K562 (cell line): ENCODE data around the gene RUNDC3A. TPM values are rescaled to one million over a fixed set of nuclear protein-coding genes. Genes with fewer than 3 reads are reported as not detected.

ENCODE experiments used
- ATAC-seq: fragments of 200-7000 bp; cut with Tn5 transposase; 3 replicates; pipeline ENCODE4 v1.9.1; 2020; ENCODE audit warnings: moderate library complexity
- BruUV-seq: library from RNA; stranded (reverse); fragments of 400-500 nt; replicated peaks from 2 replicates; lab custom pipeline; 2021; lab: Mats Ljungman, UMichigan
- CTCF ChIA-PET: fragments of 300-600 bp; formaldehyde crosslinking; extraction: SDS; loops from one replicate; lab custom pipeline; 2021; ENCODE audit warnings: low intra/inter-chr PET ratio; lab: Yijun Ruan, JAX
- POLR2A ChIA-PET: fragments of 300-600, 350-650 bp; sonication (Branson Sonifier 250); formaldehyde crosslinking; extraction: SDS; loops from one replicate; lab custom pipeline; 2021; ENCODE audit warnings: antibody characterized with exemption, inconsistent platforms; lab: Yijun Ruan, JAX
- DNase-seq, 4 experiments: peaks; one replicate each; pipeline versions ENCODE4 v3.0.0 to v3.0.0-alpha.2; 2011 to 2018; ENCODE audit warnings: low spot score in 3 of 4, mixed read lengths in 3 of 4; ENCODE audit errors: extremely low read depth in 1 of 4
- FAIRE-seq: peaks from 2 replicates; lab custom pipeline; 2011; peaks lifted over from hg19 to GRCh38; lab: Jason Lieb, UNC
- H2AFZ ChIP-seq: 2 replicates; pipeline ENCODE4 v1.6.0; 2011; ENCODE audit warnings: low read depth, low read length, control low read depth, inconsistent platforms
- H3K27ac ChIP-seq: fragments of 200-600 bp; 3 replicates; pipeline ENCODE4 v1.8.0; 2011; ENCODE audit warnings: low read depth, mild to moderate bottlenecking, control low read depth, inconsistent platforms, low read length, moderate library complexity, mixed read lengths; ENCODE audit errors: extremely low read depth
- H3K27me3 ChIP-seq, 2 experiments: fragments of 300-600 bp in 1 of 2; 2 replicates in 1 of 2; 3 replicates in 1 of 2; pipeline versions ENCODE4 v1.6.0 to v1.8.0; 2011; ENCODE audit warnings: inconsistent platforms in 2 of 2, low read length in 2 of 2, mild to moderate bottlenecking in 1 of 2, mixed read lengths in 1 of 2, moderate library complexity in 1 of 2; ENCODE audit not compliant: control insufficient read depth in 2 of 2, insufficient read depth in 2 of 2
- H3K36me3 ChIP-seq: fragments of 300-600 bp; 3 replicates; pipeline ENCODE4 v1.8.0; 2011; ENCODE audit warnings: mild to moderate bottlenecking, low read length, inconsistent platforms; ENCODE audit not compliant: control insufficient read depth, insufficient read depth
- H3K4me1 ChIP-seq, 2 experiments: fragments of 200-600 bp in 1 of 2; replicated peaks in 1 of 2; 2 replicates in 1 of 2; 3 replicates in 1 of 2; pipeline versions ENCODE4 v1.5.1 to v1.8.0; 2011; ENCODE audit warnings: inconsistent platforms in 2 of 2, low read length in 2 of 2, mild to moderate bottlenecking in 1 of 2, mixed read lengths in 1 of 2, moderate library complexity in 1 of 2; ENCODE audit not compliant: control insufficient read depth in 2 of 2, insufficient read depth in 2 of 2
- H3K4me2 ChIP-seq: 2 replicates; pipeline ENCODE4 v1.6.1; 2011; ENCODE audit warnings: low read length, control low read depth, inconsistent platforms, mixed read lengths; ENCODE audit not compliant: insufficient read depth
- H3K4me3 ChIP-seq: fragments of 200-600 bp; sonication (generic), shearing (Covaris generic); 2 replicates; pipeline ENCODE4 v1.5.1; 2016; ENCODE audit warnings: control low read depth, inconsistent platforms
- H3K79me2 ChIP-seq: fragments of 200-600 bp; 3 replicates; pipeline ENCODE4 v1.8.0; 2011; ENCODE audit warnings: low read length, inconsistent platforms; ENCODE audit not compliant: control insufficient read depth, insufficient read depth
- H3K9ac ChIP-seq, 2 experiments: 2 replicates each; pipeline versions ENCODE4 v1.6.0 to v1.6.1; 2011; ENCODE audit warnings: low read depth in 2 of 2, low read length in 2 of 2, control low read depth in 1 of 2, inconsistent platforms in 1 of 2, mild to moderate bottlenecking in 1 of 2, mixed read lengths in 1 of 2; ENCODE audit not compliant: insufficient read depth in 1 of 2
- H3K9me1 ChIP-seq: one replicate; pipeline ENCODE4 v1.6.0; 2011; ENCODE audit warnings: inconsistent platforms, mild to moderate bottlenecking, low read length, moderate library complexity; ENCODE audit not compliant: control insufficient read depth, insufficient read depth
- H3K9me3 ChIP-seq: replicated peaks from 2 replicates; pipeline ENCODE4 v1.5.1; 2011; ENCODE audit warnings: low read depth, low read length, inconsistent platforms; ENCODE audit not compliant: control insufficient read depth, insufficient read depth
- H4K20me1 ChIP-seq: replicated peaks from 2 replicates; pipeline ENCODE4 v1.6.1; 2011; ENCODE audit warnings: low read length, inconsistent platforms, mixed read lengths; ENCODE audit not compliant: control insufficient read depth, insufficient read depth
- ARHGAP35 ChIP-seq: fragments of 450-650 bp; IDR thresholded peaks from 2 replicates; pipeline ENCODE4 v1.6.1; 2018; ENCODE audit not compliant: partially characterized antibody
- ARID2 ChIP-seq: fragments of 450-650 bp; IDR thresholded peaks from 2 replicates; pipeline ENCODE4 v1.6.1; 2017; ENCODE audit warnings: antibody characterized with exemption, mild to moderate bottlenecking
- FOXP4 ChIP-seq: sonication (generic); formaldehyde crosslinking; IDR thresholded peaks from 2 replicates; pipeline ENCODE4 v1.8.0; 2022; ENCODE audit warnings: mild to moderate bottlenecking, missing genetic modification reagents, borderline replicate concordance
- HLTF ChIP-seq: fragments of 450-650 bp; IDR thresholded peaks from 2 replicates; pipeline ENCODE4 v1.6.1; 2016
- HNRNPH1 ChIP-seq: fragments of 200-400 bp; formaldehyde crosslinking; optimal IDR thresholded peaks from 2 replicates; pipeline ENCODE3; 2017; ENCODE audit warnings: low read depth, mild to moderate bottlenecking, low read length, moderate library complexity
- LARP7 ChIP-seq: fragments of 450-650 bp; IDR thresholded peaks from 2 replicates; pipeline ENCODE4 v1.6.1; 2016
- MEIS2 ChIP-seq: fragments of 450-650 bp; IDR thresholded peaks from 2 replicates; pipeline ENCODE4 v1.6.1; 2014; ENCODE audit warnings: mild to moderate bottlenecking; ENCODE audit not compliant: partially characterized antibody
- MLLT1 ChIP-seq, 2 experiments: fragments of 450-650 bp; IDR thresholded peaks; 2 replicates each; pipeline ENCODE4 v1.6.1; 2016
- XRCC5 ChIP-seq: fragments of 200-400 bp; formaldehyde crosslinking; IDR thresholded peaks from 2 replicates; pipeline ENCODE4 v1.6.1; 2017; ENCODE audit warnings: low read depth, mild to moderate bottlenecking, low read length
- ZBTB2 ChIP-seq: fragments of 450-650 bp; IDR thresholded peaks from 2 replicates; pipeline ENCODE4 v1.6.1; 2016; ENCODE audit warnings: antibody characterized with exemption
- ZBTB7A ChIP-seq: IDR thresholded peaks from 2 replicates; pipeline ENCODE4 v1.6.1; 2011; ENCODE audit warnings: low read depth, mild to moderate bottlenecking, low read length, moderate library complexity, borderline replicate concordance; ENCODE audit not compliant: control insufficient read depth
- WGBS: fragments of 100-300 bp; shearing (Covaris generic); methylation state at CpG from one replicate; pipeline ENCODE4 v1.1.6; 2016; ENCODE audit warnings: low coverage, mixed read lengths; ENCODE audit not compliant: insufficient coverage; ENCODE audit errors: missing lambda C conversion rate; 5-methylcytosine and 5-hydroxymethylcytosine counted together
- in situ Hi-C: fragments of 300-500 bp; cut with MboI; formaldehyde crosslinking; loops from 4 replicates; pipeline ENCODE4 v1.15.0; 2018; ENCODE audit warnings: inconsistent platforms, mixed read lengths
- intact Hi-C: fragments of 100-400 bp; cut with micrococcal nuclease; formaldehyde crosslinking; loops from 2 replicates; pipeline ENCODE4 v1.14.2; 2022
- polyA plus RNA-seq, 8 experiments: library from polyadenylated mRNA; depleted of rRNA in 4 of 8; stranded (reverse) in 5 of 8; unstranded in 3 of 8; fragments of >200 nt; fragmentation: Nextera tagmentation in 2 of 8; fragmentation: Illumina TruSeq in 1 of 8; extraction: Ambion mirVana in 2 of 8; extraction: Trizol in 1 of 8; gene quantifications; 2 replicates each; pipeline versions ENCODE4 v1.2.1 to v1.2.3, GENCODE V29; 2011 to 2014; ENCODE audit warnings: inconsistent platforms in 1 of 8, missing spikeins in 1 of 8
- total RNA-seq, 7 experiments: library from RNA; depleted of rRNA in 6 of 7; stranded (reverse); fragments of >200 nt in 6 of 7; fragmentation: Illumina TruSeq in 2 of 7; extraction: Trizol in 2 of 7; gene quantifications; 2 replicates each; pipeline versions ENCODE4 v1.2.1 to v1.2.3, GENCODE V29; 2011 to 2021; ENCODE audit warnings: low replicate concordance in 1 of 7

The RUNDC3A gene
- total and polyA plus RNA-seq, 9 of the 15 experiments (the other 6 are each of a cell fraction or from before 2014, with no cell fraction given) = not detected

GRCh38 chr17:44287651-44288050 lies 20.8 kb upstream of the RUNDC3A start:
- Histone ChIP-seq H3K4me1 (peaks cover 43 to 51% of the 10 kb centered on the region in 2 experiments), H2AFZ (peak overlapping the region; percentile 89)
- WGBS = 53% methylated on average over 8 of the region's 8 CpGs
- intact Hi-C loops = loop anchor here (1.0 to 2.0 kb wide), 2 partner anchors 21 to 37 kb away; partner anchors contain the start of gene SLC25A39
- ATAC-seq = peak; percentile 32
- POLR2A ChIA-PET = interaction anchor here (0.6 to 1.9 kb wide), 13 partner anchors 8 to 245 kb away, joined by 3 to 9 read pairs (median 5); partner anchors contain the start of gene UBTF
- TF ChIP-seq LARP7 (0 out of 2 replicates have a peak, but pooled peaks have one; percentile 47), FOXP4 (CRISPR knock-in tag) (0 out of 2 replicates have a peak, but pooled peaks have one; percentile 49), ARID2 (peak; percentile 11; the same call in 1 of the 2 replicates), ZBTB7A (no peak), ARHGAP35 (peak; percentile 6), MEIS2 (peak; percentile 8), MLLT1 (IDR thresholded peaks at IDR 0.05) (peak in 1 of 2 experiments; percentile 20; a peak in 1 of 4 replicates), XRCC5 (0 out of 2 replicates have a peak, but pooled peaks have one; percentile 3), HLTF (0 out of 2 replicates have a peak, but pooled peaks have one; percentile 12), ZBTB2 (peak; percentile 18; the same call in 1 of the 2 replicates), HNRNPH1 (no peak)
- TF ChIP-seq, all 486 proteins: peak for 9
- H3K4me3 ChIP-seq = peak overlapping the region; percentile 14; the same call in 1 of the 2 replicates
- CTCF ChIA-PET = no interaction called here
- no peaks in the 10 kb centered on the region for H3K36me3 ChIP-seq
- peak overlapping the region; percentile 62 to 82 for H3K9ac ChIP-seq
- no TSS peak for BruUV-seq
- FAIRE-seq (no peak), DNase-seq (no peak)
- H3K27ac ChIP-seq = peak overlapping the region; percentile 93
- no peaks in the 10 kb centered on the region for H3K9me1 ChIP-seq
- H3K79me2 ChIP-seq = no peaks in the 10 kb centered on the region
- peak overlapping the region; percentile 79 for H3K4me2 ChIP-seq
- no peaks in the 10 kb centered on the region for H3K27me3 ChIP-seq
- H3K9me3 ChIP-seq = no peaks in the 10 kb centered on the region
- in situ Hi-C loops = no loop called here
- H4K20me1 ChIP-seq = no peaks in the 10 kb centered on the region
